HCT116 (cell line): ENCODE results near the gene FTMT. TPM values are rescaled to one million over a fixed set of nuclear protein-coding genes. Genes with fewer than 3 reads are reported as not detected.

Experiments
- ATAC-seq: fragments of 200-7000 bp; cut with Tn5 transposase; 2 replicates; pipeline ENCODE4 v1.9.1; 2020; ENCODE audit warnings: mild to moderate bottlenecking, moderate library complexity
- BruUV-seq: library from RNA; stranded (reverse); fragments of 400-500 nt; replicated peaks from 2 replicates; lab custom pipeline; 2021; lab: Mats Ljungman, UMichigan
- CTCF ChIA-PET: fragments of 300-600 bp; sonication (Branson Sonifier 250); formaldehyde crosslinking; loops from one replicate; lab custom pipeline; 2021; ENCODE audit warnings: antibody characterized with exemption; lab: Charles Lee
- POLR2A ChIA-PET: fragments of 300-600, 350-600 bp; sonication (Branson Sonifier 250); formaldehyde crosslinking; loops from one replicate; lab custom pipeline; 2021; ENCODE audit warnings: antibody characterized with exemption; lab: Charles Lee
- RAD21 ChIA-PET, 2 experiments: fragments of 300-600 bp; sonication (Branson Sonifier 250); formaldehyde crosslinking; loops; one replicate each; lab custom pipeline; 2023; ENCODE audit warnings: low total read pairs in 2 of 2; ENCODE audit not compliant: uncharacterized antibody in 2 of 2, unreplicated experiment in 2 of 2, low non-redundant PET in 1 of 2; lab: Charles Lee
- DNase-seq: peaks from one replicate; pipeline ENCODE4 v3.0.0-alpha.2; 2010; ENCODE audit warnings: low read depth, low spot score
- H2AFZ ChIP-seq: fragments of 200-600 bp; shearing (Covaris generic), sonication (generic); 2 replicates; pipeline ENCODE4 v1.6.1; 2017; ENCODE audit warnings: low read depth, mixed run types, mixed read lengths, antibody characterized with exemption, low read length; ENCODE audit not compliant: poor library complexity, severe bottlenecking
- H3K27ac ChIP-seq: 2 replicates; pipeline ENCODE4 v1.5.1; 2012; ENCODE audit warnings: low read depth, low read length
- H3K27me3 ChIP-seq: fragments of 200-600 bp; sonication (generic); 2 replicates; pipeline ENCODE4 v1.6.1; 2016; ENCODE audit warnings: mixed run types, low read length, mixed read lengths; ENCODE audit not compliant: insufficient read depth
- H3K36me3 ChIP-seq, 2 experiments: fragments of 200-500 bp in 1 of 2; fragments of 200-600 bp in 1 of 2; sonication (Bioruptor generic) in 1 of 2; sonication (generic) in 1 of 2; 2 replicates each; pipeline versions ENCODE4 v1.5.1 to v1.6.1; 2014 to 2016; ENCODE audit warnings: low read length in 2 of 2, inconsistent platforms in 1 of 2, mixed read lengths in 1 of 2, mixed run types in 1 of 2; ENCODE audit not compliant: insufficient read depth in 2 of 2, control insufficient read depth in 1 of 2
- H3K4me1 ChIP-seq, 2 experiments: fragments of 200-600 bp in 1 of 2; sonication (generic) in 1 of 2; 2 replicates each; pipeline versions ENCODE4 v1.5.1 to v1.6.1; 2012 to 2017; ENCODE audit warnings: low read length in 2 of 2, inconsistent platforms in 1 of 2, mild to moderate bottlenecking in 1 of 2, mixed read lengths in 1 of 2, mixed run types in 1 of 2, moderate library complexity in 1 of 2; ENCODE audit not compliant: insufficient read depth in 2 of 2, control insufficient read depth in 1 of 2
- H3K4me2 ChIP-seq: fragments of 200-600 bp; sonication (generic); 2 replicates; pipeline ENCODE4 v1.6.1; 2017; ENCODE audit warnings: mixed run types, low read length, mixed read lengths
- H3K4me3 ChIP-seq, 2 experiments: fragments of 200-600 bp in 1 of 2; sonication (generic) in 1 of 2; replicated peaks in 1 of 2; 2 replicates each; pipeline ENCODE4 v1.5.1; 2011 to 2016; ENCODE audit warnings: low read length in 2 of 2, control low read depth in 1 of 2, low read depth in 1 of 2, mild to moderate bottlenecking in 1 of 2, mixed read lengths in 1 of 2, mixed run types in 1 of 2
- H3K79me2 ChIP-seq: fragments of 200-600 bp; sonication (generic); 2 replicates; pipeline ENCODE4 v1.6.1; 2017; ENCODE audit warnings: mild to moderate bottlenecking, mixed run types, low read length, moderate library complexity, mixed read lengths; ENCODE audit not compliant: insufficient read depth
- H3K9ac ChIP-seq: fragments of 200-600 bp; sonication (generic); 2 replicates; pipeline ENCODE4 v1.6.1; 2016; ENCODE audit warnings: low read length, mixed read lengths
- H3K9me2 ChIP-seq: fragments of 200-600 bp; sonication (generic), shearing (Covaris generic); 2 replicates; pipeline ENCODE4 v1.6.1; 2017; ENCODE audit warnings: mixed run types, mild to moderate bottlenecking, moderate library complexity; ENCODE audit not compliant: insufficient read depth
- H3K9me3 ChIP-seq, 2 experiments: fragments of 200-500 bp in 1 of 2; fragments of 200-600 bp in 1 of 2; sonication (Bioruptor generic) in 1 of 2; sonication (generic) in 1 of 2; 2 replicates each; pipeline ENCODE4 v1.6.1; 2014 to 2017; ENCODE audit warnings: low read length in 2 of 2, mixed read lengths in 2 of 2, inconsistent platforms in 1 of 2, low read depth in 1 of 2, mild to moderate bottlenecking in 1 of 2, mixed run types in 1 of 2, moderate library complexity in 1 of 2; ENCODE audit not compliant: control insufficient read depth in 1 of 2, insufficient read depth in 1 of 2
- H4K20me1 ChIP-seq: fragments of 200-600 bp; sonication (generic), shearing (Covaris generic); 2 replicates; pipeline ENCODE4 v1.6.1; 2017; ENCODE audit warnings: mixed run types, mild to moderate bottlenecking, moderate library complexity; ENCODE audit not compliant: insufficient read depth
- CBX3 ChIP-seq: IDR thresholded peaks from 2 replicates; pipeline ENCODE4 v1.6.1; 2012; ENCODE audit warnings: low read depth
- CEBPB ChIP-seq: IDR thresholded peaks from 2 replicates; pipeline ENCODE4 v1.6.1; 2012; ENCODE audit warnings: low read depth
- EGR1 ChIP-seq: IDR thresholded peaks from 2 replicates; pipeline ENCODE4 v1.6.1; 2012; ENCODE audit warnings: low read depth
- ELF1 ChIP-seq: IDR thresholded peaks from 2 replicates; pipeline ENCODE4 v1.6.1; 2012; ENCODE audit warnings: low read depth, borderline replicate concordance
- EZH2phosphoT487 ChIP-seq: fragments of 200-600 bp; IDR thresholded peaks from 2 replicates; pipeline ENCODE4 v1.6.1; 2018; ENCODE audit warnings: antibody characterized with exemption, borderline replicate concordance
- JUND ChIP-seq: IDR thresholded peaks from 2 replicates; pipeline ENCODE4 v1.6.1; 2012
- POLR2A ChIP-seq: IDR thresholded peaks from 2 replicates; pipeline ENCODE4 v1.7.0; 2011; ENCODE audit warnings: borderline replicate concordance; ENCODE audit not compliant: insufficient read depth, insufficient read length; ENCODE audit errors: extremely low read depth
- RAD21 ChIP-seq: IDR thresholded peaks from 2 replicates; pipeline ENCODE4 v1.6.1; 2012; ENCODE audit warnings: low read depth, mild to moderate bottlenecking
- SRF ChIP-seq: IDR thresholded peaks from 2 replicates; pipeline ENCODE4 v1.6.1; 2012; ENCODE audit warnings: low read depth
- YY1 ChIP-seq: IDR thresholded peaks from 2 replicates; pipeline ENCODE4 v1.6.1; 2011; ENCODE audit warnings: low read length, low read depth, moderate library complexity, mild to moderate bottlenecking; ENCODE audit not compliant: insufficient replicate concordance; ENCODE audit errors: extremely low read depth
- ZNF274 ChIP-seq: fragments of 200-500 bp; sonication (Bioruptor generic); IDR thresholded peaks from 2 replicates; pipeline ENCODE4 v1.6.1; 2014; ENCODE audit warnings: mild to moderate bottlenecking, low read depth, low read length, inconsistent platforms
- intact Hi-C: fragments of 100-400 bp; cut with micrococcal nuclease; formaldehyde crosslinking; loops from 2 replicates; pipeline ENCODE4 v1.10.0; 2022
- total RNA-seq: library from RNA; stranded (reverse); gene quantifications from one replicate; pipeline ENCODE4 v1.2.1, GENCODE V29; 2021; ENCODE audit not compliant: unreplicated experiment
- TF ChIP-seq, protein P1 (sequence below): IDR thresholded peaks from 2 replicates; pipeline ENCODE4 v1.6.1; 2012; ENCODE audit warnings: low read depth
- TF ChIP-seq, protein P2 (sequence below): IDR thresholded peaks from 2 replicates; pipeline ENCODE4 v1.6.1; 2012
- TF ChIP-seq, protein P3 (sequence below), 3 experiments: fragments of 200-600 bp in 1 of 3; sonication (generic) in 1 of 3; IDR thresholded peaks in 2 of 3; conservative IDR thresholded peaks in 1 of 3; 2 replicates each; pipeline ENCODE4 v1.5.1; 2012 to 2017; ENCODE audit warnings: low read depth in 2 of 3, low read length in 2 of 3, antibody characterized with exemption in 1 of 3, borderline replicate concordance in 1 of 3, control low read depth in 1 of 3, mild to moderate bottlenecking in 1 of 3, mixed read lengths in 1 of 3, mixed run types in 1 of 3, moderate library complexity in 1 of 3; ENCODE audit not compliant: insufficient read depth in 1 of 3
- TF ChIP-seq, protein P4 (sequence below): IDR thresholded peaks from 2 replicates; pipeline ENCODE4 v1.6.1; 2011; ENCODE audit warnings: mild to moderate bottlenecking, low read length, moderate library complexity; ENCODE audit not compliant: insufficient replicate concordance; ENCODE audit errors: extremely low read depth

FTMT gene
- total RNA-seq, 1 experiment from 2014 or later = not detected

DNA sequence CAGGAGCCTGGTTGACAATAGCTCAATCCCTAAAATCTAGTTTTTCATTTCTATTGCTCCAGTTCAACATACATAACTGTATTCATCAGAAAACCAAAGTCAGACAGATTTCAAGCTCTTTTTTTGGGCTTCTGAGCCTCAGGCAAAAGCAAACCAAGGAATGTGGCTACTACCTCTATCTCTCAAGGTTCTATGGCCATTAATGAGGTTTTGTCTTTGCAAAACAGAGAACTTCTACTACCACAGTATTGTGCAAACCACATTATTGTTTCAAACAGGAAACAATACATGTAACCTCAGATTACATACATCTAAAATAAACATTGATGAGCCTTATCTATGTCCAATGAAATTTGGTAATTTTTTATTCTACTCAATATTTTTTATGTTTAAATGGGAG lies 35.5 kb upstream of the FTMT start:
- no peaks in the 10 kb centered on the region for H3K36me3 ChIP-seq
- BruUV-seq = no TSS peak
- TF ChIP-seq ELF1 = no peak
- no peak for TF ChIP-seq CEBPB
- TF ChIP-seq, protein P1, sequence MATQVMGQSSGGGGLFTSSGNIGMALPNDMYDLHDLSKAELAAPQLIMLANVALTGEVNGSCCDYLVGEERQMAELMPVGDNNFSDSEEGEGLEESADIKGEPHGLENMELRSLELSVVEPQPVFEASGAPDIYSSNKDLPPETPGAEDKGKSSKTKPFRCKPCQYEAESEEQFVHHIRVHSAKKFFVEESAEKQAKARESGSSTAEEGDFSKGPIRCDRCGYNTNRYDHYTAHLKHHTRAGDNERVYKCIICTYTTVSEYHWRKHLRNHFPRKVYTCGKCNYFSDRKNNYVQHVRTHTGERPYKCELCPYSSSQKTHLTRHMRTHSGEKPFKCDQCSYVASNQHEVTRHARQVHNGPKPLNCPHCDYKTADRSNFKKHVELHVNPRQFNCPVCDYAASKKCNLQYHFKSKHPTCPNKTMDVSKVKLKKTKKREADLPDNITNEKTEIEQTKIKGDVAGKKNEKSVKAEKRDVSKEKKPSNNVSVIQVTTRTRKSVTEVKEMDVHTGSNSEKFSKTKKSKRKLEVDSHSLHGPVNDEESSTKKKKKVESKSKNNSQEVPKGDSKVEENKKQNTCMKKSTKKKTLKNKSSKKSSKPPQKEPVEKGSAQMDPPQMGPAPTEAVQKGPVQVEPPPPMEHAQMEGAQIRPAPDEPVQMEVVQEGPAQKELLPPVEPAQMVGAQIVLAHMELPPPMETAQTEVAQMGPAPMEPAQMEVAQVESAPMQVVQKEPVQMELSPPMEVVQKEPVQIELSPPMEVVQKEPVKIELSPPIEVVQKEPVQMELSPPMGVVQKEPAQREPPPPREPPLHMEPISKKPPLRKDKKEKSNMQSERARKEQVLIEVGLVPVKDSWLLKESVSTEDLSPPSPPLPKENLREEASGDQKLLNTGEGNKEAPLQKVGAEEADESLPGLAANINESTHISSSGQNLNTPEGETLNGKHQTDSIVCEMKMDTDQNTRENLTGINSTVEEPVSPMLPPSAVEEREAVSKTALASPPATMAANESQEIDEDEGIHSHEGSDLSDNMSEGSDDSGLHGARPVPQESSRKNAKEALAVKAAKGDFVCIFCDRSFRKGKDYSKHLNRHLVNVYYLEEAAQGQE = no peak
- TF ChIP-seq ZNF274 = no peak
- TF ChIP-seq RAD21 = no peak
- TF ChIP-seq, protein P2, sequence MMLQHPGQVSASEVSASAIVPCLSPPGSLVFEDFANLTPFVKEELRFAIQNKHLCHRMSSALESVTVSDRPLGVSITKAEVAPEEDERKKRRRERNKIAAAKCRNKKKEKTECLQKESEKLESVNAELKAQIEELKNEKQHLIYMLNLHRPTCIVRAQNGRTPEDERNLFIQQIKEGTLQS = no peak
- TF ChIP-seq, protein P3, sequence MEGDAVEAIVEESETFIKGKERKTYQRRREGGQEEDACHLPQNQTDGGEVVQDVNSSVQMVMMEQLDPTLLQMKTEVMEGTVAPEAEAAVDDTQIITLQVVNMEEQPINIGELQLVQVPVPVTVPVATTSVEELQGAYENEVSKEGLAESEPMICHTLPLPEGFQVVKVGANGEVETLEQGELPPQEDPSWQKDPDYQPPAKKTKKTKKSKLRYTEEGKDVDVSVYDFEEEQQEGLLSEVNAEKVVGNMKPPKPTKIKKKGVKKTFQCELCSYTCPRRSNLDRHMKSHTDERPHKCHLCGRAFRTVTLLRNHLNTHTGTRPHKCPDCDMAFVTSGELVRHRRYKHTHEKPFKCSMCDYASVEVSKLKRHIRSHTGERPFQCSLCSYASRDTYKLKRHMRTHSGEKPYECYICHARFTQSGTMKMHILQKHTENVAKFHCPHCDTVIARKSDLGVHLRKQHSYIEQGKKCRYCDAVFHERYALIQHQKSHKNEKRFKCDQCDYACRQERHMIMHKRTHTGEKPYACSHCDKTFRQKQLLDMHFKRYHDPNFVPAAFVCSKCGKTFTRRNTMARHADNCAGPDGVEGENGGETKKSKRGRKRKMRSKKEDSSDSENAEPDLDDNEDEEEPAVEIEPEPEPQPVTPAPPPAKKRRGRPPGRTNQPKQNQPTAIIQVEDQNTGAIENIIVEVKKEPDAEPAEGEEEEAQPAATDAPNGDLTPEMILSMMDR (IDR thresholded peaks at IDR 0.05 in 2 of 3, conservative IDR thresholded peaks at IDR 0.05 in 1 of 3; ENCODE audit: borderline replicate concordance in 1 of 3, insufficient read depth in 1 of 3, low read depth in 2 of 3, low read length in 2 of 3) = no peak
- TF ChIP-seq, protein P4, sequence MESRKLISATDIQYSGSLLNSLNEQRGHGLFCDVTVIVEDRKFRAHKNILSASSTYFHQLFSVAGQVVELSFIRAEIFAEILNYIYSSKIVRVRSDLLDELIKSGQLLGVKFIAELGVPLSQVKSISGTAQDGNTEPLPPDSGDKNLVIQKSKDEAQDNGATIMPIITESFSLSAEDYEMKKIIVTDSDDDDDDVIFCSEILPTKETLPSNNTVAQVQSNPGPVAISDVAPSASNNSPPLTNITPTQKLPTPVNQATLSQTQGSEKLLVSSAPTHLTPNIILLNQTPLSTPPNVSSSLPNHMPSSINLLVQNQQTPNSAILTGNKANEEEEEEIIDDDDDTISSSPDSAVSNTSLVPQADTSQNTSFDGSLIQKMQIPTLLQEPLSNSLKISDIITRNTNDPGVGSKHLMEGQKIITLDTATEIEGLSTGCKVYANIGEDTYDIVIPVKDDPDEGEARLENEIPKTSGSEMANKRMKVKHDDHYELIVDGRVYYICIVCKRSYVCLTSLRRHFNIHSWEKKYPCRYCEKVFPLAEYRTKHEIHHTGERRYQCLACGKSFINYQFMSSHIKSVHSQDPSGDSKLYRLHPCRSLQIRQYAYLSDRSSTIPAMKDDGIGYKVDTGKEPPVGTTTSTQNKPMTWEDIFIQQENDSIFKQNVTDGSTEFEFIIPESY = no peak
- TF ChIP-seq EZH2phosphoT487 = no peak
- no peak for TF ChIP-seq EGR1
- no peak for TF ChIP-seq CBX3
- no peak for TF ChIP-seq POLR2A
- TF ChIP-seq JUND = no peak
- TF ChIP-seq YY1 = no peak
- TF ChIP-seq SRF = no peak
- H4K20me1 ChIP-seq = no peaks in the 10 kb centered on the region
- no peak overlapping the region for H3K27ac ChIP-seq
- intact Hi-C loops = no loop called here
- no peak overlapping the region for H2AFZ ChIP-seq
- H3K9ac ChIP-seq = no peak overlapping the region
- no peaks in the 10 kb centered on the region for H3K9me3 ChIP-seq
- H3K9me2 ChIP-seq = no peaks in the 10 kb centered on the region
- H3K4me1 ChIP-seq = no peaks in the 10 kb centered on the region
- no peak overlapping the region for H3K4me2 ChIP-seq
- H3K79me2 ChIP-seq = no peaks in the 10 kb centered on the region
- DNase-seq (no peak), ATAC-seq (no peak)
- RAD21 ChIA-PET = no interaction called here
- H3K4me3 ChIP-seq = no peak overlapping the region
- no peaks in the 10 kb centered on the region for H3K27me3 ChIP-seq
- CTCF ChIA-PET = no interaction called here
- POLR2A ChIA-PET = interaction anchor here (0.5 kb wide), 1 partner anchor 801 kb away, joined by 3 read pairs; no protein-coding TSS in a partner anchor
